ELR (cell line): ENCODE results near the gene IGFBP4.

ENCODE experiments used
- DNase-seq: peaks from one replicate; pipeline ENCODE4 v3.0.0-alpha.2; 2015; ENCODE audit warnings: low read depth

Gene IGFBP4

GRCh38 chr17:40456396-40456951, 13.2 kb downstream of the IGFBP4 start:
- no peak for DNase-seq

GRCh38 chr17:40457369-40457768, 14.1 kb downstream of the IGFBP4 start:
- no peak for DNase-seq

- peak; percentile 76 for DNase-seq
These were observed 14.9 kb downstream of the IGFBP4 start for GRCh38 chr17:40457964-40458791.

- DNase-seq: no peak
These were observed 15.7 kb downstream of the IGFBP4 start for GRCh38 chr17:40458851-40459482.

GRCh38 chr17:40459636-40460603, 16.7 kb downstream of the IGFBP4 start:
- no peak for DNase-seq

GRCh38 chr17:40460604-40460967, 17.3 kb downstream of the IGFBP4 start:
- no peak for DNase-seq

- no peak for DNase-seq
These were observed 17.9 kb downstream of the IGFBP4 start for GRCh38 chr17:40460968-40461731.

- no peak for DNase-seq
These were observed 18.6 kb downstream of the IGFBP4 start for GRCh38 chr17:40461732-40462342.

- no peak for DNase-seq
These were observed 19.3 kb downstream of the IGFBP4 start for GRCh38 chr17:40462343-40463121.

GRCh38 chr17:40463122-40463550, 19.9 kb downstream of the IGFBP4 start:
- DNase-seq: no peak

- no peak for DNase-seq
These were observed 21.2 kb downstream of the IGFBP4 start for GRCh38 chr17:40464392-40464855.

GRCh38 chr17:40466298-40466971, 23.2 kb downstream of the IGFBP4 start:
- DNase-seq: no peak

GRCh38 chr17:40467281-40467867, 24.1 kb downstream of the IGFBP4 start:
- DNase-seq: no peak

GRCh38 chr17:40468560-40468959, 25.3 kb downstream of the IGFBP4 start:
- DNase-seq: no peak

GRCh38 chr17:40469805-40470675, 26.8 kb downstream of the IGFBP4 start:
- no peak for DNase-seq

GRCh38 chr17:40470932-40471828, 27.9 kb downstream of the IGFBP4 start:
- peak; percentile 91 for DNase-seq
